ENCODE results near the gene WDR27.

WDR27 gene

GRCh38 chr6:169624785-169625184, 77.0 kb downstream of the WDR27 start:
- no peaks in the 10 kb centered on the region for H3K79me2 ChIP-seq (ENCODE audit: insufficient read depth, low read length)

GRCh38 chr6:169623975-169624374, 77.9 kb downstream of the WDR27 start:
- no peak overlapping the region for H3K4me3 ChIP-seq (ENCODE audit: insufficient read depth, low read length, poor library complexity, severe bottlenecking)
- H2AFZ ChIP-seq (ENCODE audit: low read depth, low read length, severe bottlenecking) = no peak overlapping the region
- H3K27me3 ChIP-seq (ENCODE audit: low read length) = no peaks in the 10 kb centered on the region
- no peaks in the 10 kb centered on the region for H3K79me2 ChIP-seq (ENCODE audit: insufficient read depth, low read length)
- H4K20me1 ChIP-seq (ENCODE audit: low read depth, low read length) = no peaks in the 10 kb centered on the region
- H3K9ac ChIP-seq (ENCODE audit: low read length) = no peak overlapping the region
- TF ChIP-seq EZH2phosphoT487 (conservative IDR thresholded peaks at IDR 0.05; ENCODE audit: low read length) = no peak
- no peak for TF ChIP-seq CTCF (IDR thresholded peaks at IDR 0.05; ENCODE audit: insufficient read depth, low read length, poor library complexity, severe bottlenecking)
- H3K9me3 ChIP-seq (ENCODE audit: insufficient read depth, low read length) = no peaks in the 10 kb centered on the region
- H3F3A ChIP-seq (ENCODE audit: insufficient read depth) = no peaks in the 10 kb centered on the region
- no peaks in the 10 kb centered on the region for H3K9me2 ChIP-seq (replicated peaks; ENCODE audit: insufficient read depth, low read length)
- H3K36me3 ChIP-seq (ENCODE audit: low read length) = no peaks in the 10 kb centered on the region
- H3K4me2 ChIP-seq (ENCODE audit: low read depth, low read length, poor library complexity, severe bottlenecking) = no peak overlapping the region
- H3K27ac ChIP-seq (ENCODE audit: low read depth, low read length) = no peak overlapping the region

More at GRCh38 chr6:169624785-169625184, 77.0 kb downstream of the WDR27 start:
- H3K4me3 ChIP-seq (ENCODE audit: insufficient read depth, low read length, poor library complexity, severe bottlenecking) = no peak overlapping the region
- no peak overlapping the region for H3K27ac ChIP-seq (ENCODE audit: low read depth, low read length)
- no peak overlapping the region for H2AFZ ChIP-seq (ENCODE audit: low read depth, low read length, severe bottlenecking)
- TF ChIP-seq CTCF (IDR thresholded peaks at IDR 0.05; ENCODE audit: insufficient read depth, low read length, poor library complexity, severe bottlenecking) (no peak), EZH2phosphoT487 (conservative IDR thresholded peaks at IDR 0.05; ENCODE audit: low read length) (no peak)
- H3K36me3 ChIP-seq (ENCODE audit: low read length) = no peaks in the 10 kb centered on the region
- H3K9me3 ChIP-seq (ENCODE audit: insufficient read depth, low read length) = no peaks in the 10 kb centered on the region
- no peaks in the 10 kb centered on the region for H3K9me2 ChIP-seq (replicated peaks; ENCODE audit: insufficient read depth, low read length)
- no peak overlapping the region for H3K9ac ChIP-seq (ENCODE audit: low read length)
- no peak overlapping the region for H3K4me2 ChIP-seq (ENCODE audit: low read depth, low read length, poor library complexity, severe bottlenecking)
- no peaks in the 10 kb centered on the region for H3F3A ChIP-seq (ENCODE audit: insufficient read depth)
- no peaks in the 10 kb centered on the region for H3K27me3 ChIP-seq (ENCODE audit: low read length)
- H4K20me1 ChIP-seq (ENCODE audit: low read depth, low read length) = no peaks in the 10 kb centered on the region

- H4K20me1 ChIP-seq (ENCODE audit: low read depth, low read length) = no peaks in the 10 kb centered on the region
- no peak overlapping the region for H3K9ac ChIP-seq (ENCODE audit: low read length)
- H3K36me3 ChIP-seq (ENCODE audit: low read length) = no peaks in the 10 kb centered on the region
- no peaks in the 10 kb centered on the region for H3F3A ChIP-seq (ENCODE audit: insufficient read depth)
- no peaks in the 10 kb centered on the region for H3K27me3 ChIP-seq (ENCODE audit: low read length)
- no peak overlapping the region for H3K4me2 ChIP-seq (ENCODE audit: low read depth, low read length, poor library complexity, severe bottlenecking)
- no peaks in the 10 kb centered on the region for H3K9me2 ChIP-seq (replicated peaks; ENCODE audit: insufficient read depth, low read length)
- H3K9me3 ChIP-seq (ENCODE audit: insufficient read depth, low read length) = no peaks in the 10 kb centered on the region
- H3K27ac ChIP-seq (ENCODE audit: low read depth, low read length) = no peak overlapping the region
- H3K4me3 ChIP-seq (ENCODE audit: insufficient read depth, low read length, poor library complexity, severe bottlenecking) = no peak overlapping the region
- H3K79me2 ChIP-seq (ENCODE audit: insufficient read depth, low read length) = no peaks in the 10 kb centered on the region
- TF ChIP-seq EZH2phosphoT487 (conservative IDR thresholded peaks at IDR 0.05; ENCODE audit: low read length) (no peak), CTCF (IDR thresholded peaks at IDR 0.05; ENCODE audit: insufficient read depth, low read length, poor library complexity, severe bottlenecking) (no peak)
- no peak overlapping the region for H2AFZ ChIP-seq (ENCODE audit: low read depth, low read length, severe bottlenecking)
Measured at GRCh38 chr6:169623343-169623742, 78.5 kb downstream of the WDR27 start.
